SK-N-SH treated with all-trans-retinoic acid at 6 μM for 48 hours (cell line): ENCODE data around the gene TMEM132C.

Source experiments
- ATAC-seq: fragments of 200-7000 bp; cut with Tn5 transposase; 3 replicates; pipeline ENCODE4 v1.9.1; 2020; ENCODE audit warnings: mild to moderate bottlenecking, moderate library complexity
- ARNTL ChIP-seq: fragments of 450-650 bp; formaldehyde crosslinking; IDR thresholded peaks from 2 replicates; pipeline ENCODE4 v1.5.0; 2020; ENCODE audit warnings: low read depth, mild to moderate bottlenecking, moderate library complexity, borderline replicate concordance
- CSDC2 ChIP-seq: fragments of 250-450 bp; sonication (Bioruptor Pico); IDR thresholded peaks from 2 replicates; pipeline ENCODE4 v1.5.0; 2020; ENCODE audit warnings: mild to moderate bottlenecking, moderate library complexity
- GLIS3 ChIP-seq: fragments of 250-450 bp; sonication (Bioruptor Pico); IDR thresholded peaks from 2 replicates; pipeline ENCODE4 v1.5.0; 2020; ENCODE audit warnings: mild to moderate bottlenecking, moderate library complexity
- ISL1 ChIP-seq: fragments of 250-450 bp; sonication (Bioruptor Pico); IDR thresholded peaks from 2 replicates; pipeline ENCODE4 v2.1.2; 2022; ENCODE audit warnings: mild to moderate bottlenecking, moderate library complexity
- OSR1 ChIP-seq: fragments of 250-450 bp; sonication (Bioruptor Pico); IDR thresholded peaks from 2 replicates; pipeline ENCODE4 v1.8.0; 2022; ENCODE audit warnings: moderate library complexity, mild to moderate bottlenecking, inconsistent platforms
- PATZ1 ChIP-seq: fragments of 250-450 bp; sonication (Bioruptor Pico); IDR thresholded peaks from 2 replicates; pipeline ENCODE4 v1.8.0; 2020; ENCODE audit warnings: mild to moderate bottlenecking, moderate library complexity, borderline replicate concordance
- PPARA ChIP-seq: fragments of 250-450 bp; sonication (Bioruptor Pico); IDR thresholded peaks from 2 replicates; pipeline ENCODE4 v1.5.0; 2020; ENCODE audit warnings: mild to moderate bottlenecking, borderline replicate concordance
- RARB ChIP-seq: fragments of 250-450 bp; sonication (Bioruptor Pico); IDR thresholded peaks from 2 replicates; pipeline ENCODE4 v1.8.0; 2021; ENCODE audit warnings: mild to moderate bottlenecking, moderate library complexity
- SNAI2 ChIP-seq: fragments of 250-450 bp; sonication (Bioruptor Pico); IDR thresholded peaks from 2 replicates; pipeline ENCODE4 v1.5.0; 2020; ENCODE audit warnings: mild to moderate bottlenecking, moderate library complexity
- TCF4 ChIP-seq: fragments of 250-450 bp; sonication (Bioruptor Pico); IDR thresholded peaks from 2 replicates; pipeline ENCODE4 v1.8.0; 2021; ENCODE audit warnings: mild to moderate bottlenecking, moderate library complexity, borderline replicate concordance
- TOX ChIP-seq: fragments of 250-450 bp; sonication (Bioruptor Pico); IDR thresholded peaks from 2 replicates; pipeline ENCODE4 v1.8.0; 2021; ENCODE audit warnings: mild to moderate bottlenecking, moderate library complexity, borderline replicate concordance
- ZC3H10 ChIP-seq: fragments of 250-450 bp; sonication (Bioruptor Pico); IDR thresholded peaks from 2 replicates; pipeline ENCODE4 v1.5.1; 2021; ENCODE audit warnings: mild to moderate bottlenecking, moderate library complexity
- ZFP3 ChIP-seq: fragments of 250-450 bp; sonication (Bioruptor Pico); IDR thresholded peaks from 2 replicates; pipeline ENCODE4 v1.5.0; 2020; ENCODE audit warnings: mild to moderate bottlenecking, moderate library complexity
- ZFP30 ChIP-seq: fragments of 450-650 bp; formaldehyde crosslinking; IDR thresholded peaks from 2 replicates; pipeline ENCODE4 v1.5.0; 2022; ENCODE audit warnings: mild to moderate bottlenecking, moderate library complexity
- ZNF565 ChIP-seq: fragments of 450-650 bp; formaldehyde crosslinking; conservative IDR thresholded peaks from 2 replicates; pipeline ENCODE4 v1.5.0; 2020; ENCODE audit warnings: low read depth, mild to moderate bottlenecking, moderate library complexity
- ZNF70 ChIP-seq: fragments of 450-650 bp; formaldehyde crosslinking; IDR thresholded peaks from 2 replicates; pipeline ENCODE4 v1.5.0; 2020; ENCODE audit warnings: mild to moderate bottlenecking, moderate library complexity
- TF ChIP-seq, protein P1 (sequence below): fragments of 250-450 bp; sonication (Bioruptor Pico); IDR thresholded peaks from 2 replicates; pipeline ENCODE4 v1.8.0; 2021; ENCODE audit warnings: low read depth, mild to moderate bottlenecking, moderate library complexity, borderline replicate concordance
- TF ChIP-seq, protein P2 (sequence below): fragments of 250-450 bp; sonication (Bioruptor Pico); IDR thresholded peaks from 2 replicates; pipeline ENCODE4 v1.5.0; 2020; ENCODE audit warnings: mild to moderate bottlenecking, moderate library complexity
- TF ChIP-seq, protein P3 (sequence below): fragments of 250-450 bp; sonication (Bioruptor Pico); IDR thresholded peaks from 2 replicates; pipeline ENCODE4 v1.5.1; 2020; ENCODE audit warnings: low read depth, mild to moderate bottlenecking, moderate library complexity

Gene TMEM132C

DNA sequence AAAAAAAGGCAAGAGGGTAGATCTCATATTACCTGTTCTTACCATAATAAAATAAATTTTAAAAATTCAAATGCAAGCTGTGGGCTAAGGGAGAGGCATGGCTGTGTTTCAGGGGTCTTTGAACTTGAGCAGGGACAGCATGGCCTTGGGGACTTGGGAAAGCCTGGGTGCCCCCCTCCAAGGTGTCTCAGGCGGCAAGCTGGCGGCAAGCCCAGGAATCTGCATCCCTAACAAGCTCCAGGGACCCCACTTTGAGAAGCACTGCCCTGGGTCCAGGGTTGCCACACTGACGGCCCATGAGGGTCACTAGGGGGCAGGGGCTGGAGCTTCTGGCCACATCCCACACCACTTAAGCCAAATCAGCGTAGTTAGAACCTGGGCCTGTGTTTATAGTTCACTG is 363.0 kb downstream of the TMEM132C start (continued):
- TF ChIP-seq, protein P1, sequence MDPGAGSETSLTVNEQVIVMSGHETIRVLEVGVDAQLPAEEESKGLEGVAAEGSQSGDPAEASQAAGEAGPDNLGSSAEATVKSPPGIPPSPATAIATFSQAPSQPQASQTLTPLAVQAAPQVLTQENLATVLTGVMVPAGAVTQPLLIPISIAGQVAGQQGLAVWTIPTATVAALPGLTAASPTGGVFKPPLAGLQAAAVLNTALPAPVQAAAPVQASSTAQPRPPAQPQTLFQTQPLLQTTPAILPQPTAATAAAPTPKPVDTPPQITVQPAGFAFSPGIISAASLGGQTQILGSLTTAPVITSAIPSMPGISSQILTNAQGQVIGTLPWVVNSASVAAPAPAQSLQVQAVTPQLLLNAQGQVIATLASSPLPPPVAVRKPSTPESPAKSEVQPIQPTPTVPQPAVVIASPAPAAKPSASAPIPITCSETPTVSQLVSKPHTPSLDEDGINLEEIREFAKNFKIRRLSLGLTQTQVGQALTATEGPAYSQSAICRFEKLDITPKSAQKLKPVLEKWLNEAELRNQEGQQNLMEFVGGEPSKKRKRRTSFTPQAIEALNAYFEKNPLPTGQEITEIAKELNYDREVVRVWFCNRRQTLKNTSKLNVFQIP (CRISPR knock-in tag), result no peak
- TF ChIP-seq OSR1 (CRISPR knock-in tag), result no peak
- no peak for TF ChIP-seq PATZ1 (CRISPR knock-in tag)
- TF ChIP-seq ZFP3 (CRISPR knock-in tag), result no peak

GRCh38 chr12:128637642-128638606 is 371.0 kb downstream of the TMEM132C start:
- TF ChIP-seq ARNTL (no peak), SNAI2 (no peak), CSDC2 (CRISPR knock-in tag) (no peak), ZNF565 (CRISPR knock-in tag) (no peak), PATZ1 (CRISPR knock-in tag) (no peak), ISL1 (CRISPR knock-in tag) (no peak), TOX (CRISPR knock-in tag) (no peak), ZFP30 (CRISPR knock-in tag) (no peak), ZNF70 (CRISPR knock-in tag) (no peak), RARB (CRISPR knock-in tag) (no peak), TCF4 (CRISPR knock-in tag) (no peak), OSR1 (CRISPR knock-in tag) (no peak), ZFP3 (CRISPR knock-in tag) (no peak), ZC3H10 (no peak)
- TF ChIP-seq, protein P2, sequence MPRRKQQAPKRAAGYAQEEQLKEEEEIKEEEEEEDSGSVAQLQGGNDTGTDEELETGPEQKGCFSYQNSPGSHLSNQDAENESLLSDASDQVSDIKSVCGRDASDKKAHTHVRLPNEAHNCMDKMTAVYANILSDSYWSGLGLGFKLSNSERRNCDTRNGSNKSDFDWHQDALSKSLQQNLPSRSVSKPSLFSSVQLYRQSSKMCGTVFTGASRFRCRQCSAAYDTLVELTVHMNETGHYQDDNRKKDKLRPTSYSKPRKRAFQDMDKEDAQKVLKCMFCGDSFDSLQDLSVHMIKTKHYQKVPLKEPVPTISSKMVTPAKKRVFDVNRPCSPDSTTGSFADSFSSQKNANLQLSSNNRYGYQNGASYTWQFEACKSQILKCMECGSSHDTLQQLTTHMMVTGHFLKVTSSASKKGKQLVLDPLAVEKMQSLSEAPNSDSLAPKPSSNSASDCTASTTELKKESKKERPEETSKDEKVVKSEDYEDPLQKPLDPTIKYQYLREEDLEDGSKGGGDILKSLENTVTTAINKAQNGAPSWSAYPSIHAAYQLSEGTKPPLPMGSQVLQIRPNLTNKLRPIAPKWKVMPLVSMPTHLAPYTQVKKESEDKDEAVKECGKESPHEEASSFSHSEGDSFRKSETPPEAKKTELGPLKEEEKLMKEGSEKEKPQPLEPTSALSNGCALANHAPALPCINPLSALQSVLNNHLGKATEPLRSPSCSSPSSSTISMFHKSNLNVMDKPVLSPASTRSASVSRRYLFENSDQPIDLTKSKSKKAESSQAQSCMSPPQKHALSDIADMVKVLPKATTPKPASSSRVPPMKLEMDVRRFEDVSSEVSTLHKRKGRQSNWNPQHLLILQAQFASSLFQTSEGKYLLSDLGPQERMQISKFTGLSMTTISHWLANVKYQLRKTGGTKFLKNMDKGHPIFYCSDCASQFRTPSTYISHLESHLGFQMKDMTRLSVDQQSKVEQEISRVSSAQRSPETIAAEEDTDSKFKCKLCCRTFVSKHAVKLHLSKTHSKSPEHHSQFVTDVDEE (CRISPR knock-in tag), result no peak
- no peak for ATAC-seq

GRCh38 chr12:128639089-128639488 is 372.1 kb downstream of the TMEM132C start:
- ATAC-seq, result no peak
- TF ChIP-seq TCF4 (CRISPR knock-in tag) (no peak), TOX (CRISPR knock-in tag) (no peak), GLIS3 (CRISPR knock-in tag) (no peak), ZFP3 (CRISPR knock-in tag) (no peak), OSR1 (CRISPR knock-in tag) (no peak), CSDC2 (CRISPR knock-in tag) (no peak), SNAI2 (no peak), ZNF565 (CRISPR knock-in tag) (no peak), RARB (CRISPR knock-in tag) (no peak), ISL1 (CRISPR knock-in tag) (no peak), ZNF70 (CRISPR knock-in tag) (no peak), ZFP30 (CRISPR knock-in tag) (no peak), PPARA (CRISPR knock-in tag) (no peak)
- TF ChIP-seq, protein P3, sequence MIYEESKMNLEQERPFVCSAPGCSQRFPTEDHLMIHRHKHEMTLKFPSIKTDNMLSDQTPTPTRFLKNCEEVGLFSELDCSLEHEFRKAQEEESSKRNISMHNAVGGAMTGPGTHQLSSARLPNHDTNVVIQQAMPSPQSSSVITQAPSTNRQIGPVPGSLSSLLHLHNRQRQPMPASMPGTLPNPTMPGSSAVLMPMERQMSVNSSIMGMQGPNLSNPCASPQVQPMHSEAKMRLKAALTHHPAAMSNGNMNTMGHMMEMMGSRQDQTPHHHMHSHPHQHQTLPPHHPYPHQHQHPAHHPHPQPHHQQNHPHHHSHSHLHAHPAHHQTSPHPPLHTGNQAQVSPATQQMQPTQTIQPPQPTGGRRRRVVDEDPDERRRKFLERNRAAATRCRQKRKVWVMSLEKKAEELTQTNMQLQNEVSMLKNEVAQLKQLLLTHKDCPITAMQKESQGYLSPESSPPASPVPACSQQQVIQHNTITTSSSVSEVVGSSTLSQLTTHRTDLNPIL (CRISPR knock-in tag), result no peak
- TF ChIP-seq, protein P1 (CRISPR knock-in tag), result no peak
- TF ChIP-seq, protein P2 (CRISPR knock-in tag), result no peak
